DOHH2 (cell line): ENCODE measurements around the gene CXCL1.

Source experiments
- H3F3A ChIP-seq: fragments of 200-600 bp; sonication (generic), shearing (Covaris generic); 2 replicates; pipeline ENCODE4 v1.6.0; 2016; ENCODE audit warnings: antibody characterized with exemption, mild to moderate bottlenecking; ENCODE audit not compliant: control insufficient read depth, insufficient read depth
- H3K27ac ChIP-seq: fragments of 200-600 bp; sonication (generic); 2 replicates; pipeline ENCODE4 v1.5.1; 2014; ENCODE audit warnings: low read depth, mild to moderate bottlenecking, low read length, moderate library complexity
- H3K27me3 ChIP-seq: fragments of 200-600 bp; sonication (generic); 2 replicates; pipeline ENCODE4 v1.6.1; 2014; ENCODE audit warnings: mild to moderate bottlenecking, low read length, mixed read lengths; ENCODE audit not compliant: control insufficient read depth
- H3K36me3 ChIP-seq: fragments of 200-600 bp; sonication (generic); 2 replicates; pipeline ENCODE4 v1.6.1; 2014; ENCODE audit warnings: mild to moderate bottlenecking, low read length, moderate library complexity, mixed read lengths; ENCODE audit not compliant: control insufficient read depth
- H3K4me1 ChIP-seq: fragments of 200-600 bp; sonication (generic); 2 replicates; pipeline ENCODE4 v1.6.1; 2014; ENCODE audit warnings: mild to moderate bottlenecking, low read length, mixed read lengths; ENCODE audit not compliant: control insufficient read depth
- H3K4me2 ChIP-seq: fragments of 200-600 bp; sonication (generic); 2 replicates; pipeline ENCODE4 v1.6.0; 2014; ENCODE audit warnings: mild to moderate bottlenecking, low read length, moderate library complexity
- H3K4me3 ChIP-seq: fragments of 200-600 bp; sonication (generic); 2 replicates; pipeline ENCODE4 v1.5.1; 2014; ENCODE audit warnings: mild to moderate bottlenecking, low read length, mixed read lengths
- H3K79me2 ChIP-seq: fragments of 200-600 bp; sonication (generic); 2 replicates; pipeline ENCODE4 v1.6.1; 2014; ENCODE audit warnings: mild to moderate bottlenecking, low read length, mixed read lengths; ENCODE audit not compliant: control insufficient read depth
- H3K9me2 ChIP-seq: fragments of 200-600 bp; sonication (generic); replicated peaks from 2 replicates; pipeline ENCODE4 v1.6.1; 2014; ENCODE audit warnings: mild to moderate bottlenecking, low read length, mixed read lengths; ENCODE audit not compliant: control insufficient read depth
- H3K9me3 ChIP-seq: fragments of 200-600 bp; sonication (generic); 2 replicates; pipeline ENCODE4 v1.6.1; 2014; ENCODE audit warnings: antibody characterized with exemption, low read length, mixed read lengths; ENCODE audit not compliant: control insufficient read depth, insufficient read depth
- H4K20me1 ChIP-seq: fragments of 200-600 bp; sonication (generic); 2 replicates; pipeline ENCODE4 v1.6.0; 2014; ENCODE audit warnings: low read depth, mild to moderate bottlenecking, antibody characterized with exemption, low read length, moderate library complexity; ENCODE audit not compliant: control insufficient read depth, insufficient read depth
- CTCF ChIP-seq: fragments of 200-600 bp; sonication (generic); IDR thresholded peaks from one replicate; pipeline ENCODE4 v1.5.1; 2014; ENCODE audit warnings: antibody characterized with exemption, mild to moderate bottlenecking, low read depth, low read length; ENCODE audit not compliant: poor library complexity, severe bottlenecking
- EZH2phosphoT487 ChIP-seq: fragments of 200-600 bp; sonication (generic); IDR thresholded peaks from 2 replicates; pipeline ENCODE4 v1.6.1; 2017; ENCODE audit warnings: borderline replicate concordance, mild to moderate bottlenecking, antibody characterized with exemption, low read length, moderate library complexity, mixed read lengths

CXCL1 gene

GRCh38 chr4:73831569-73831968 lies 37.6 kb upstream of the CXCL1 start:
- H3K9me3 ChIP-seq, result no peaks in the 10 kb centered on the region
- no peaks in the 10 kb centered on the region for H3K36me3 ChIP-seq
- H3K4me2 ChIP-seq, result no peak overlapping the region
- no peaks in the 10 kb centered on the region for H4K20me1 ChIP-seq
- H3K79me2 ChIP-seq, result no peaks in the 10 kb centered on the region
- TF ChIP-seq EZH2phosphoT487, result no peak
- TF ChIP-seq CTCF, result no peak
- no peak overlapping the region for H3K27ac ChIP-seq
- no peaks in the 10 kb centered on the region for H3K9me2 ChIP-seq
- H3K4me3 ChIP-seq, result no peak overlapping the region
- H3K27me3 ChIP-seq, result no peaks in the 10 kb centered on the region
- no peaks in the 10 kb centered on the region for H3F3A ChIP-seq
- no peaks in the 10 kb centered on the region for H3K4me1 ChIP-seq

GRCh38 chr4:73832651-73833237 lies 36.4 kb upstream of the CXCL1 start:
- Histone ChIP-seq H3K36me3 (no peaks in the 10 kb centered on the region), H4K20me1 (no peaks in the 10 kb centered on the region), H3F3A (no peaks in the 10 kb centered on the region), H3K27me3 (no peaks in the 10 kb centered on the region), H3K4me2 (no peak overlapping the region), H3K4me3 (no peak overlapping the region), H3K27ac (no peak overlapping the region), H3K4me1 (no peaks in the 10 kb centered on the region), H3K79me2 (no peaks in the 10 kb centered on the region), H3K9me3 (no peaks in the 10 kb centered on the region), H3K9me2 (no peaks in the 10 kb centered on the region)
- no peak for TF ChIP-seq EZH2phosphoT487
- TF ChIP-seq CTCF, result no peak

- Histone ChIP-seq H3K4me3 (no peak within 1 kb of the TSS), H3K9me3 (no peaks in the 10 kb centered on the region), H3K27me3 (no peaks in the 10 kb centered on the region), H3K9me2 (no peaks in the 10 kb centered on the region), H3K4me1 (no peaks in the 10 kb centered on the region), H3K27ac (no peak within 1 kb of the TSS), H3F3A (no peaks in the 10 kb centered on the region), H3K4me2 (no peak within 1 kb of the TSS), H4K20me1 (no peaks in the 10 kb centered on the region), H3K79me2 (no peaks in the 10 kb centered on the region), H3K36me3 (no peaks in the 10 kb centered on the region)
- TF ChIP-seq EZH2phosphoT487 (no peak), CTCF (no peak)
Observed at GRCh38 chr4:73836373-73837279, 32.6 kb upstream of the CXCL1 start, which contains the start of gene CXCL6. CXCL6 (plus strand) TSS chr4:73836678; CDS start chr4:73836751, 73 bp downstream.
